H1 (cell line): ENCODE data around the gene CELF2. TPM values are rescaled to one million over a fixed set of nuclear protein-coding genes. Genes with fewer than 3 reads are reported as not detected.

Experiments used
- CTCF ChIA-PET: fragments of 300-600 bp; sonication (Branson Sonifier 250); formaldehyde crosslinking; loops from one replicate; lab custom pipeline; 2021; ENCODE audit not compliant: partially characterized antibody; lab: Charles Lee
- POLR2A ChIA-PET: fragments of 300-600 bp; sonication (Branson Sonifier 250); formaldehyde crosslinking; loops from one replicate; lab custom pipeline; 2021; ENCODE audit warnings: inconsistent platforms; ENCODE audit not compliant: partially characterized antibody; lab: Charles Lee
- DNase-seq, 2 experiments: peaks; one replicate each; pipeline versions ENCODE4 v3.0.0 to v3.0.0-alpha.2; 2010 to 2022; ENCODE audit warnings: low spot score in 2 of 2, low read depth in 1 of 2, mixed read lengths in 1 of 2
- FAIRE-seq: peaks from 2 replicates; lab custom pipeline; 2011; peaks lifted over from hg19 to GRCh38; lab: Jason Lieb, UNC
- H2AFZ ChIP-seq: 2 replicates; pipeline ENCODE4 v1.8.1; 2012; ENCODE audit warnings: low read length, inconsistent platforms
- H2AK5ac ChIP-seq: 2 replicates; pipeline ENCODE4 v1.6.1; 2013; ENCODE audit warnings: low read depth, low read length
- H2BK120ac ChIP-seq: replicated peaks from 2 replicates; pipeline ENCODE3; 2013; ENCODE audit warnings: low read depth, low read length, inconsistent platforms
- H2BK12ac ChIP-seq: 2 replicates; pipeline ENCODE4 v1.6.1; 2013; ENCODE audit warnings: low read depth, low read length
- H2BK15ac ChIP-seq: 2 replicates; pipeline ENCODE4 v1.6.1; 2013; ENCODE audit warnings: low read length
- H2BK20ac ChIP-seq: 2 replicates; pipeline ENCODE4 v1.6.1; 2013; ENCODE audit warnings: low read length
- H2BK5ac ChIP-seq: 2 replicates; pipeline ENCODE4 v1.6.1; 2013; ENCODE audit warnings: low read depth, low read length
- H3K14ac ChIP-seq: 2 replicates; pipeline ENCODE4 v1.6.1; 2013; ENCODE audit warnings: inconsistent platforms; ENCODE audit not compliant: insufficient read length
- H3K18ac ChIP-seq: 2 replicates; pipeline ENCODE4 v1.6.1; 2013; ENCODE audit warnings: low read length; ENCODE audit errors: extremely low read depth
- H3K23ac ChIP-seq: 2 replicates; pipeline ENCODE4 v1.6.1; 2013; ENCODE audit warnings: inconsistent platforms; ENCODE audit not compliant: insufficient read length
- H3K23me2 ChIP-seq: 2 replicates; pipeline ENCODE4 v1.6.1; 2013; ENCODE audit warnings: low read depth, low read length
- H3K27ac ChIP-seq: 2 replicates; pipeline ENCODE4 v1.6.1; 2011; ENCODE audit warnings: low read depth, low read length, inconsistent platforms
- H3K27me3 ChIP-seq, 4 experiments: replicated peaks in 1 of 4; 1 replicate in 1 of 4; 2 replicates in 3 of 4; pipeline versions ENCODE4 v1.6.1 to v1.8.1; 2011 to 2013; ENCODE audit warnings: low read length in 3 of 4, mild to moderate bottlenecking in 3 of 4, inconsistent platforms in 2 of 4, mixed read lengths in 2 of 4, moderate library complexity in 1 of 4; ENCODE audit not compliant: control insufficient read depth in 3 of 4, insufficient read depth in 3 of 4; ENCODE audit errors: extremely low read depth in 1 of 4
- H3K36me3 ChIP-seq, 4 experiments: 2 replicates each; pipeline versions ENCODE4 v1.6.1 to v1.8.1; 2011 to 2013; ENCODE audit warnings: mild to moderate bottlenecking in 4 of 4, low read length in 3 of 4, moderate library complexity in 2 of 4, control low read depth in 1 of 4, inconsistent platforms in 1 of 4; ENCODE audit not compliant: insufficient read depth in 4 of 4, control insufficient read depth in 2 of 4
- H3K4ac ChIP-seq: replicated peaks from 2 replicates; pipeline ENCODE3; 2013; ENCODE audit warnings: low read length, low read depth, mixed read lengths, inconsistent platforms; ENCODE audit not compliant: insufficient read length
- H3K4me1 ChIP-seq, 4 experiments: replicated peaks in 1 of 4; 1 replicate in 1 of 4; 2 replicates in 3 of 4; pipeline versions ENCODE4 v1.6.1 to v1.8.1; 2011 to 2013; ENCODE audit warnings: low read length in 3 of 4, inconsistent platforms in 2 of 4, mixed read lengths in 1 of 4; ENCODE audit not compliant: insufficient read depth in 4 of 4, control insufficient read depth in 3 of 4
- H3K4me2 ChIP-seq, 2 experiments: 2 replicates each; pipeline versions ENCODE4 v1.6.1 to v1.8.1; 2011 to 2013; ENCODE audit warnings: low read depth in 2 of 2, low read length in 2 of 2, control low read depth in 1 of 2, inconsistent platforms in 1 of 2, mild to moderate bottlenecking in 1 of 2; ENCODE audit not compliant: insufficient read depth in 1 of 2
- H3K4me3 ChIP-seq, 4 experiments: fragments of 200-600, 300-600 bp in 1 of 4; sonication (generic), shearing (Covaris generic), sonication (Bioruptor Twin) in 1 of 4; 2 replicates each; pipeline versions ENCODE4 v1.5.1 to v1.8.1; 2011 to 2016; ENCODE audit warnings: low read length in 4 of 4, low read depth in 3 of 4, control low read depth in 2 of 4, inconsistent platforms in 2 of 4, mild to moderate bottlenecking in 2 of 4, mixed read lengths in 1 of 4, moderate library complexity in 1 of 4; ENCODE audit not compliant: insufficient read depth in 2 of 4; ENCODE audit errors: extremely low read depth in 1 of 4
- H3K56ac ChIP-seq: replicated peaks from 2 replicates; pipeline ENCODE3; 2013; ENCODE audit warnings: low read depth, mild to moderate bottlenecking, mixed read lengths, low read length, inconsistent platforms; ENCODE audit not compliant: insufficient read length
- H3K79me1 ChIP-seq: 2 replicates; pipeline ENCODE4 v1.6.1; 2013; ENCODE audit warnings: low read depth, low read length, control low read depth
- H3K79me2 ChIP-seq, 2 experiments: 2 replicates each; pipeline versions ENCODE4 v1.6.1 to v1.8.1; 2012 to 2013; ENCODE audit warnings: low read length in 2 of 2, mild to moderate bottlenecking in 2 of 2, inconsistent platforms in 1 of 2; ENCODE audit not compliant: insufficient read depth in 2 of 2, control insufficient read depth in 1 of 2
- H3K9ac ChIP-seq, 4 experiments: replicated peaks in 1 of 4; 1 replicate in 1 of 4; 2 replicates in 3 of 4; pipeline versions ENCODE4 v1.6.1 to v1.8.1; 2011 to 2013; ENCODE audit warnings: low read depth in 3 of 4, low read length in 3 of 4, control low read depth in 2 of 4, mild to moderate bottlenecking in 2 of 4, moderate library complexity in 2 of 4, inconsistent platforms in 1 of 4; ENCODE audit errors: extremely low read depth in 1 of 4
- H3K9me3 ChIP-seq, 2 experiments: 2 replicates each; pipeline versions ENCODE4 v1.6.1 to v1.8.1; 2012 to 2013; ENCODE audit warnings: mild to moderate bottlenecking in 2 of 2, moderate library complexity in 2 of 2, control low read depth in 1 of 2, inconsistent platforms in 1 of 2, low read depth in 1 of 2, low read length in 1 of 2, mixed read lengths in 1 of 2; ENCODE audit not compliant: insufficient read depth in 2 of 2
- H4K20me1 ChIP-seq, 2 experiments: replicated peaks in 1 of 2; 2 replicates each; pipeline versions ENCODE3 to v1.8.1; 2011 to 2013; ENCODE audit warnings: inconsistent platforms in 2 of 2, low read length in 2 of 2, mild to moderate bottlenecking in 1 of 2; ENCODE audit not compliant: insufficient read depth in 2 of 2, control insufficient read depth in 1 of 2
- H4K5ac ChIP-seq: 2 replicates; pipeline ENCODE4 v1.6.1; 2013; ENCODE audit warnings: low read length, low read depth, mixed read lengths, inconsistent platforms; ENCODE audit not compliant: insufficient read length
- H4K8ac ChIP-seq: 2 replicates; pipeline ENCODE4 v1.8.0; 2013; ENCODE audit warnings: mild to moderate bottlenecking, moderate library complexity, low read length, inconsistent platforms; ENCODE audit not compliant: insufficient read depth; ENCODE audit errors: extremely low read depth
- H4K91ac ChIP-seq: replicated peaks from 2 replicates; pipeline ENCODE3; 2013; ENCODE audit warnings: low read length, mixed read lengths, inconsistent platforms; ENCODE audit not compliant: insufficient read length
- E2F6 ChIP-seq: IDR thresholded peaks from 2 replicates; pipeline ENCODE4 v1.6.1; 2012; ENCODE audit warnings: inconsistent platforms
- GABPA ChIP-seq: IDR thresholded peaks from 2 replicates; pipeline ENCODE4 v1.6.1; 2011; ENCODE audit warnings: mild to moderate bottlenecking, low read length, moderate library complexity, borderline replicate concordance; ENCODE audit not compliant: insufficient read depth
- JUND ChIP-seq: IDR thresholded peaks from 2 replicates; pipeline ENCODE4 v1.6.1; 2011; ENCODE audit warnings: mild to moderate bottlenecking, improper control_type of control experiment, low read length
- KDM1A ChIP-seq: fragments of 200-600, 300-600 bp; sonication (generic); IDR thresholded peaks from 2 replicates; pipeline ENCODE4 v1.7.1; 2016; ENCODE audit warnings: mild to moderate bottlenecking, low read length, borderline replicate concordance
- MAFK ChIP-seq: IDR thresholded peaks from 2 replicates; pipeline ENCODE4 v1.6.1; 2012; ENCODE audit warnings: low read depth, mild to moderate bottlenecking, improper control_type of control experiment, low read length
- MAX ChIP-seq: IDR thresholded peaks from 2 replicates; pipeline ENCODE4 v1.6.1; 2012; ENCODE audit warnings: inconsistent platforms
- POLR2A ChIP-seq, 2 experiments: IDR thresholded peaks; 1 replicate in 1 of 2; 2 replicates in 1 of 2; pipeline ENCODE4 v1.6.1; 2011; ENCODE audit warnings: low read depth in 2 of 2, low read length in 2 of 2, mild to moderate bottlenecking in 2 of 2; ENCODE audit errors: control extremely low read depth in 1 of 2
- POLR2AphosphoS5 ChIP-seq: IDR thresholded peaks from 2 replicates; pipeline ENCODE4 v1.6.1; 2011; ENCODE audit warnings: low read depth, low read length
- RAD21 ChIP-seq, 2 experiments: IDR thresholded peaks in 1 of 2; conservative IDR thresholded peaks in 1 of 2; 2 replicates each; pipeline ENCODE4 v1.6.1; 2011; ENCODE audit warnings: low read depth in 2 of 2, low read length in 2 of 2, improper control_type of control experiment in 1 of 2, inconsistent platforms in 1 of 2, mild to moderate bottlenecking in 1 of 2, moderate library complexity in 1 of 2
- SUZ12 ChIP-seq: fragments of 200-600 bp; sonication (generic); IDR thresholded peaks from 2 replicates; pipeline ENCODE4 v1.6.1; 2012; ENCODE audit warnings: mild to moderate bottlenecking, inconsistent platforms, low read length, moderate library complexity, mixed read lengths
- TAF7 ChIP-seq: optimal IDR thresholded peaks from 2 replicates; pipeline ENCODE3; 2011; ENCODE audit warnings: low read depth, mild to moderate bottlenecking, inconsistent platforms, low read length, moderate library complexity, borderline replicate concordance
- WGBS, 2 experiments: shearing (Covaris generic) in 1 of 2; methylation state at CpG; one replicate each; pipeline versions ENCODE4 v1.1.6 to v1.1.7; 2013 to 2015; ENCODE audit warnings: low lambda C conversion rate in 2 of 2, mixed read lengths in 2 of 2, inconsistent platforms in 1 of 2, low coverage in 1 of 2, missing lambda C conversion rate in 1 of 2; ENCODE audit not compliant: insufficient replicate concordance in 2 of 2, insufficient coverage in 1 of 2, insufficient read length in 1 of 2; ENCODE audit errors: extremely low coverage in 1 of 2, missing lambda C conversion rate in 1 of 2; 5-methylcytosine and 5-hydroxymethylcytosine counted together
- polyA plus RNA-seq, 7 experiments: library from polyadenylated mRNA; depleted of rRNA in 3 of 7; stranded (reverse) in 5 of 7; unstranded in 2 of 7; fragments of >200 nt in 5 of 7; fragments of 200-250 nt in 2 of 7; gene quantifications; 1 replicate in 5 of 7; 2 replicates in 1 of 7; 4 replicates in 1 of 7; pipeline versions ENCODE4 v1.2.1 to v1.2.3, GENCODE V29; 2011 to 2013; ENCODE audit warnings: missing spikeins in 2 of 7, mixed read lengths in 2 of 7
- total RNA-seq: library from RNA; stranded (reverse); fragmentation: NEBNext Ultra II Directional; extraction: Animal tissue kit (Norgen Biotek cat#: 25700); gene quantifications from 2 replicates; pipeline ENCODE4 v1.2.1, GENCODE V29; 2021
- TF ChIP-seq, protein P1 (sequence below): IDR thresholded peaks from 2 replicates; pipeline ENCODE4 v1.6.1; 2011; ENCODE audit warnings: low read length, improper control_type of control experiment

CELF2 gene
- total and polyA plus RNA-seq, 2 of the 8 experiments (the other 6 are each of a cell fraction or from before 2014, with no cell fraction given): 18.3 to 22.7 TPM

GRCh38 chr10:11020548-11020942, 2.9 kb downstream of the CELF2 start:
- Histone ChIP-seq H4K91ac (no peak overlapping the region), H3K27me3 (peaks cover 0 to 3% (median under 1%) of the 10 kb centered on the region in 4 experiments; a peak in 3 of 7 replicates), H4K8ac (no peak overlapping the region), H2BK15ac (no peak overlapping the region), H3K9ac (no peak overlapping the region), H3K23me2 (peaks cover 7% of the 10 kb centered on the region), H3K36me3 (no peaks in the 10 kb centered on the region), H2BK5ac (no peak overlapping the region), H2BK20ac (no peak overlapping the region), H3K56ac (no peak overlapping the region), H2BK120ac (no peak overlapping the region), H3K4me1 (peaks cover 0 to 8% (median 1%) of the 10 kb centered on the region in 4 experiments; a peak in 3 of 7 replicates), H3K4me3 (no peak overlapping the region), H3K18ac (no peak overlapping the region), H3K23ac (no peak overlapping the region), H3K27ac (no peak overlapping the region), H2AFZ (no peak overlapping the region), H2AK5ac (no peak overlapping the region), H3K79me2 (peaks cover 0 to 18% of the 10 kb centered on the region in 2 experiments; a peak in 2 of 4 replicates), H4K5ac (no peak overlapping the region), H3K14ac (no peak overlapping the region), H3K4ac (no peak overlapping the region), H3K9me3 (no peaks in the 10 kb centered on the region), H4K20me1 (no peaks in the 10 kb centered on the region), H3K4me2 (no peak overlapping the region), H2BK12ac (no peak overlapping the region), H3K79me1 (no peaks in the 10 kb centered on the region)
- 89% methylated on average over 6 of the region's 6 CpGs; no CpG with 5 or more reads in 1 of the 2 experiments for WGBS, 2 experiments
- ChIA-PET POLR2A (no interaction called here), CTCF (interaction anchor here (2.8 kb wide), 1 partner anchor 15 kb away, joined by 12 read pairs; no protein-coding TSS in a partner anchor)
- no peak for DNase-seq
- FAIRE-seq: no peak
- no peak for TF ChIP-seq SUZ12
- TF ChIP-seq E2F6: no peak
- no peak for TF ChIP-seq JUND
- no peak for TF ChIP-seq MAX
- TF ChIP-seq GABPA: no peak
- no peak for TF ChIP-seq KDM1A
- TF ChIP-seq, protein P1, sequence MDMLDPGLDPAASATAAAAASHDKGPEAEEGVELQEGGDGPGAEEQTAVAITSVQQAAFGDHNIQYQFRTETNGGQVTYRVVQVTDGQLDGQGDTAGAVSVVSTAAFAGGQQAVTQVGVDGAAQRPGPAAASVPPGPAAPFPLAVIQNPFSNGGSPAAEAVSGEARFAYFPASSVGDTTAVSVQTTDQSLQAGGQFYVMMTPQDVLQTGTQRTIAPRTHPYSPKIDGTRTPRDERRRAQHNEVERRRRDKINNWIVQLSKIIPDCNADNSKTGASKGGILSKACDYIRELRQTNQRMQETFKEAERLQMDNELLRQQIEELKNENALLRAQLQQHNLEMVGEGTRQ: no peak
- no peak for TF ChIP-seq TAF7
- no peak for TF ChIP-seq RAD21 (IDR thresholded peaks at IDR 0.05 in 1 of 2, conservative IDR thresholded peaks at IDR 0.05 in 1 of 2; ENCODE audit: low read depth in 2 of 2, low read length in 2 of 2)
- no peak for TF ChIP-seq POLR2AphosphoS5
- no peak for TF ChIP-seq POLR2A (IDR thresholded peaks at IDR 0.05; ENCODE audit: control extremely low read depth in 1 of 2, low read depth in 2 of 2, low read length in 2 of 2)
- TF ChIP-seq MAFK: no peak
